ENCODE measurements around the gene RFWD3.
"Not testable (repeated sequence)": the region's sequence is repeated elsewhere in the genome, so short reads cannot be mapped to it uniquely, and the experiment has no call there.

RFWD3 gene

DNA sequence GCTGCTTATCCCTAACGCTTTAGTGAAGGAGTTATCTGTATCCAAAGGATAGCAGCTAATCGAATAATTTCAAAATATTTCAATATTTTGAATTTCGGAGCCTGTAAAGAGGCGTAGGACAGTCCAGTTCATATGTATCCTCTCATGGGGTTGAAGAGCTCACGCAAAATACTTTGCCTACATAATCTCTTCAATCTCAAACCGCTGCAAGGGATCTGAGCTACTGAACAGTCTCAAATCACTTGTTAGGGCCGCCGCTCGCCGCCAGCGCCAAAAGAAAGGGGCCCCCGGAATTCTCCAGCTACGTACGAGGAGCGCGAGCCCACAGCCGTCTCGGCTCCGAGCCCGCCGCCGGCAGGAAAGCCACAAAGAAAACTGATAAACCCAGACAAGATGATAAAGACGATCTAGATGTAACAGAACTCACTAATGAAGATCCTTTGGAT is 601 bp upstream of the RFWD3 start:
- DNase-seq (ENCODE audit: extremely low spot score, insufficient read length, low read depth) (no peak), FAIRE-seq (no peak)

DNA sequence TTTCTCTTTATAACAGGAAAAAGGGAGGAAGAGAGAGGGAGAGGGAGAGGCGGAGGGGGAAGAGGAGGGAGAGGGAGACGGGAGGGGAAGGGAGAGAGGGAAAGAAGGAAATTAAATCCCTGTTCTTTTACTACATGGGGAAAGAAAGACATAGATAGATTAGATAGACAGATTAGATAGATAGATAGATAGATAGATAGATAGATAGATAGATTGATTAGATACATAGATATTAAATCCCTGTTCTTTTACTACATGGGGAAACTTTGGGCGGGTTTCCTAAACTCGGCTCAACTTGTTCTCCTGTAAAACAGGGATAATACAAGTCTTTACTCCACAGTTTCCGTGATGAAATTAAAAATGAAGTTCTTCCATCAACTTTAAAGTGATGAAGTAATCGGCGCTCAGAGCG is 661 bp downstream of the RFWD3 start:
- DNase-seq (ENCODE audit: extremely low spot score, insufficient read length, low read depth) (no peak), FAIRE-seq (no peak)

DNA sequence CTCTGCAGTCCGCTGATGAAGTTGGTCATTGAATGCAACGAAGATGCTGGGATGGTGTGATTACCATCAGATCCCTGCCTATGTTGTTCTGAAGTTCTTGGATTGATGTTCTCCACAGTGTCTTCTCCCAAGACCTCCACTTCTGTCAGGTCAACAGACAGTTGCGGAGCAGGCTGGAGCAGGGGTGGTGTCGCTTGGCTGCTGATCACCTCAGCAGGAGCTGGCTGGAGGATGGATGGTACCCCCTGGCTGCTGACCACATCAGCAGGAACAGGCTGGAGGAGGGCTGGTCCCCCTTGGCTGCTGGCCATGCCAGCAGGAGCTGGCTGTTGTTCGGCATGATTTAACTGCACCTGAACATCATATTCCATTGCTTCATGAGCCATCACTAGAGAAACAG is 5.6 kb downstream of the RFWD3 start:
- FAIRE-seq (no peak), DNase-seq (ENCODE audit: extremely low spot score, insufficient read length, low read depth) (no peak)

DNA sequence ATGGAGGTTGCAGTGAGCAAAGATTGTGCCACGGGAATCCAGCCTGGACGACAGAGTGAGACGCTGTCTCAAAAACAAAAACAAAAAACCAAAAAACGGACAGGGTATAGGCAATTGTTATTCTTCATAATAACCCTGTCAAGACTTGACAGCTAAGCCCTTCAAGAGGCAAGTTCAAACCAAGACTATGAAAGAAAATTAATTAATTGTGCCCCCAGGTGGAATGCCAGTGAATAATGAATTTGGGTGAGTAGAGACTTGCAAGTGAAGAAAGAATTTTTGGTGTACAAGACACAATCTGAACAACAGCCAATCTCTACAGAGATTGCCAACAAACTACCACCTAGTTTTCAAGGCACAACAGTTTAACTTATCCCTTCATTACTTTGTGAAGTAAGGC is 6.3 kb downstream of the RFWD3 start:
- DNase-seq (ENCODE audit: extremely low spot score, insufficient read length, low read depth) (no peak), FAIRE-seq (no peak)

DNA sequence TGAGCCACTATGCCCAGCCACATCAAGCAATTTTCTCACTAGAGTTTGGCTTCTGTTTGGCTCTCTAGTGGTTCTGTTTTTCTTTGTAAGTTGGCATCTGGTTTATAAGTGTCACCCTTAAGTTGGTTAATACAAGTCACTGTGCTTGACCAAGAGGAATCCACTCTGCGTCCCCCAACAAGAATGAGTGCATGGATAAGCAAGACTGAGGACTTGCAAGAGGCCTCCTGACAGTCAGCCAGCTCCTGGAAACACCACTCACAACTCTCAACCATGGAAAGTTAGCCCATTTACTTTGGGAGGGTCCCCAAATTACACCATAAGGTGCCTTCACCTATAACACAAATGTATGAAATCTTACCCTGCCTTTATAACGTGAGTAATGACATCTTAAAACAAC is 7.6 kb downstream of the RFWD3 start:
- DNase-seq (ENCODE audit: extremely low spot score, insufficient read length, low read depth) (no peak), FAIRE-seq (no peak)

DNA sequence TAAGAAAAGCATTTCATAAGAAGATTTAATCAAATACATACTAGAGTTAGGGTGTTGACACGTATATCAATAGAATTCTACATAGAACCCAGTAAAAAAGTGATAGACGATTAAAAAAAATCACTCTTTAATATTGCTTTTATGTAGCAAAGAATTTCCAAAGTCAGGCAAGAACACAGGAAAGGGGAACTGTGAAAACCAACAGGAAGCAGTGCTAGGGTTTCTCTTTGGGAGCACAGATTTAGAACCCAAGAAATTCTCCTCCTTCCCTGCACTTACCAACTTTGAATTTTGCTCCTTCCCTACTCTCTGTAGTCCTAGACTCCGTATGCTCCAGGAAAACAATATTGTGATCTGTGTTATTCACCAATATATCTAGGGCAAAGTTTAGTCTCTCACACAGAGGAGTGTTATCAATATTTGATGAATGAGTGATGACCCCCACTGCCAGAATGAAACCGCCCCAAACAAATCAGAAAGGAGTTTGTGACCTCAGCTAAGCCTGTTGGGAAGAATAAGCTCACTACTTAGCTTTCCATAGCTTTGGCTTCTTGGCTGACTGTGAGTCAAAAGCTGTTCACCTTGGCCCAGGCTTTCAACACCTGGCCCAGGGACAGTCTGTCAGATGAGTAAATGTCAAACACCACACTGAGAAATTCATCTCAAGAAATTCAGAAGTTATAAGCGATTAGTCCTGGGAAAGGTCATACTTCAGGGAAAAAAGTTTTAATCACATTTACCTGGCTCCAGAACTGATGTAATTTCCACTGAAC is 8.6 kb downstream of the RFWD3 start:
- FAIRE-seq = no peak
- DNase-seq (ENCODE audit: extremely low spot score, insufficient read length, low read depth) = no peak

DNA sequence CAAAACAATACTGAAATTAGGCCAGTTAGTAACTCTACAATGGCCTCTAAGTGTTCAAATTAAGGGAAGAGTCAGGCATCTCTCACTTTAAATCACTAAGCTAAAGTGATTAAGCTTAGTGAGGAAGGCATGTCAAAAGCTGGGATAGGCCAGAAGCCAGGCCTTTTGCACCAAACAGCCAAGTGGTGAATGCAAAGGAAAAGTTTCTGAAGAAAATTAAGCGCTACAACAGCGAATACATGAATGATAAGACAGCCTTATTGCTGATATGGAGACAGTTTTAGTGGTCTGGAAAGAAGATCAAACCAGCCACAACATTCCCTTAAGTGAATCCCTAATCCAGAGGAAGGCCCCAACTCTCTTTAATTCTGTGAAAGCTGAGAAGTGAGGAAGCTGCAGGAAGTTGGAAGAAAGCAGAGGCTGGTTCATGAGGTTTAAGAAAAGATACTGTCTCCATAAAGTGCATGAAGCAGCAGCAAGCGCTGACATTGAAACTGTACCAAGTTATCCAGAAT is 12.1 kb downstream of the RFWD3 start:
- DNase-seq (ENCODE audit: extremely low spot score, insufficient read length, low read depth) = no peak
- FAIRE-seq = no peak

DNA sequence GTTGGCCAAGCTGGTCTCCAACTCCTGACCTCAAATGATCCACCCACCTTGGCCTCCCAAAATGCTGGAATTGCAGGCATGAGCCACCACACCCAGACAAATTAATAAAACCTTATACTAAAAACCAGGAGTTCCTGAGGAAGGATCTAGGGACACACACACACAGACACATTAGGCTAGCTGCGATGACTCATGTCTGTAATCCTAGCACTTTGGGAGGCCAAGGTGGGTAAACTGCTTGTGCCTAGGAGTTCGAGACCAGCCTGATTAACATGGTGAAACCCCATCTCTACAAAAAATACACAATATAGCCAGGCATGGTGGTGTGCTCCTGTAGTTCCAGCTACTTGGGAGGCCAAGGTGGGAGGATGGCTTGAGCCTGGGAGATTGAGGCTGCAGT is 13.8 kb downstream of the RFWD3 start:
- FAIRE-seq; DNase-seq (ENCODE audit: extremely low spot score, insufficient read length, low read depth): not testable (repeated sequence)

DNA sequence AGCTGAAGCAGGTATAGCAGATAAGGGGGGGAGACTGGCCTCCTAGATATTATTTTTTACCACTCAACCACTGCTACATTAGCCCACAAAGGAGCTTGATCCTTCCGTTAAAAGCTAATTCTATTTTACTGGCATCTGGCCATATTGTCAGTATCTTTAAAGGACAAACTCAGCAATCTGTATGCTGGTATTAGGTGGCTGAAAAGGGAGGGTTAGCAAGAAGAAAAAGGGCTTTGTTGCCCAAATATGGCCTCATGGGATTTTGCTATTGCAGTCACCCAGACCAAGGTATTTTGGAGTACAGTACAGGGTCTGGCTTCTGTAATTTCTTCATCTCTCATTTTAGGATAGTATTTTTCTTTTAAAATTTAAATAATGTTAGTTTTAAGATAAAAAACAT is 14.4 kb downstream of the RFWD3 start:
- FAIRE-seq (no peak), DNase-seq (ENCODE audit: extremely low spot score, insufficient read length, low read depth) (no peak)

DNA sequence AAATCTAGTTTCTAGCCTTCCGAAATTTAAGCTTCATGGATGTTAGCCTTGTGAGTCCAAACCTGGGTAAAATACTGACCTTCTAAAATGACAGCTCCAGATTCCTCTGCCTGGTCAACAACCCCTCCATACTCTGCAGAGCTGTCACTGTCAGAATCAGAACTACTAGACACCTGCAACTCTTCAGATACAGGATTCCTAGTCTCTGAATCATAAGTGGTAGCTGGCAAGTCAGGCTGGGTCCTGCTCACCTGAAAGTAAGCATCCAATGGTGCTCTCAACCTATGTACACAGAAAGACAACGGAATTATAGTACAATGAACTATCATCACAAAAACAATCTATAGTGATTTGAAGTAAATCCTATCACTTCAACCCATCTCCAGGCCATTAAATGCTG is 14.8 kb downstream of the RFWD3 start:
- DNase-seq (ENCODE audit: extremely low spot score, insufficient read length, low read depth) (no peak), FAIRE-seq (no peak)

DNA sequence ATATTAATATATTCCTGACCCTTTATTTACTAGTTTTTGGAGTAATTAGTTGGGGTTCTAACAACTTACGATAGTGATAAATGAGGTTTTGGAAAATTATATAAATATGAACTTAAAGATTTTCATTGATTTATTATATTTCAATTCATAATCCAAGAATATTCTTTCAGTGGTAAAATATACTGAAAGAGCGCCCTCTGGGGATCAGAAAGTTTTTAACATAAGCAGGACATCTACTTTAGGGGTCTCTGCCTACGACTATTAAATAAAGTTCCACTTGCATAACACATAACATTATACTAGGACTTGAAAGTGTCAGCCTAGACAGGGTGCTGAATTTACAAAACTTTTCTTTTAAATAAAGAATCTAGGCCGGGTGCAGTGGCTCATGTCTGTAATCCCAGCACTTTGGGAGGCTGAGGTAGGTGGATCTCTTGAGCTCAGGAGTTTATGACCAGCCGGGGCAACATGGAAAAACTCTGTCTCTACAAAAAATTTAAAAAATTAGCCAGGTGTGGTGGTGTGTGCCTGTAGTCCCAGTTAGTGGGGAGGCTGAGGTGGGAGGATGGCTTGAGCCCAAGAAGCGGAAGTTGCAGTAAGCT is 15.6 kb downstream of the RFWD3 start:
- FAIRE-seq (no peak), DNase-seq (ENCODE audit: extremely low spot score, insufficient read length, low read depth) (no peak)

DNA sequence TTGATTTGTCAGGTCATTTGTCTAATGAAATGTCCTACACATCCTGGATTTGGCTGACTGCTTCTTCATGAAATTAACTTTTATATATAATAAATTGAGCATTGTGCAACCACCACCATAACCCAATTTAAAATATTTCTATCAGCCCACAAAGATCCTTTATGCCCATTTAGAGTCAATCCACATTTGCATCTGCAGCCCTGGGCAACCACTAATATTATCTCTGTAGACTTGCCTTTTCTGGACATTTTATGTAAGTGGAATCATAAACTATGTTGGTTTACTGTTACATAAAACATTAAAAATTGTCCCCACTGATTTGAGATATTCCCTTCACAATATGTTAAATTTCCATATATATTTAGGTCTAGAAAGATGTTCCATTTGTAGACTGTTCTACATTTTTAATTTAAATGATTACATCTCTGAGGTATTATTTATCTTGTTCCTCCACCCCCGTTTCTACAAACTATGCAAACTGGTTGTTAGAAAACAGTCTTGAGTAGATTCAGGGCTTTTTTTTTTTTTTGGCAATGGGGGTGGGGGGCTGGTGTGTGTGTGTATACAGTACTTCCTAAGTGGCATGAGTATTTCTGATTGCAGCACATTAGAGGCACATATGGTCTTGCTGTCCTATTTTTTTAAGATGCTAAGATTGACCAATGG is 16.7 kb downstream of the RFWD3 start:
- DNase-seq (ENCODE audit: extremely low spot score, insufficient read length, low read depth) (no peak), FAIRE-seq (no peak)

DNA sequence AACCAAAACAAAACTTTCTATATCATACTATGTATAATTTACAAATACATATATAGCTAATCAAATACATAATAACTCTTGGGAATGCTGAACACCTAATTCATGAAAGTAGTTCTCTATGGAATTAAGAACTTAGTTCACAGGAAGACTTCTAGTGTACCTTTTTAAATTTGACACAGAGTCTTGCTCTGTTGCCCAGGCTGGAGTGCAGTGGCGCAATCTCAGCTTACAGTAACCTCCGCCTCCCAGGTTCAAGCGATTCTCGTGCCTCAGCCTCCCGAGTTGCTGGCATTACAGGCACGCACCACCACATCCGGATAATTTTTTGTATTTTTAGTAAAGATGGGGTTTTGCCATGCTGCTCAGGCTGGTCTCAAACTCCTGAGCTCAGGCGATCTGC is 24.7 kb downstream of the RFWD3 start:
- DNase-seq (ENCODE audit: extremely low spot score, insufficient read length, low read depth) = no peak

DNA sequence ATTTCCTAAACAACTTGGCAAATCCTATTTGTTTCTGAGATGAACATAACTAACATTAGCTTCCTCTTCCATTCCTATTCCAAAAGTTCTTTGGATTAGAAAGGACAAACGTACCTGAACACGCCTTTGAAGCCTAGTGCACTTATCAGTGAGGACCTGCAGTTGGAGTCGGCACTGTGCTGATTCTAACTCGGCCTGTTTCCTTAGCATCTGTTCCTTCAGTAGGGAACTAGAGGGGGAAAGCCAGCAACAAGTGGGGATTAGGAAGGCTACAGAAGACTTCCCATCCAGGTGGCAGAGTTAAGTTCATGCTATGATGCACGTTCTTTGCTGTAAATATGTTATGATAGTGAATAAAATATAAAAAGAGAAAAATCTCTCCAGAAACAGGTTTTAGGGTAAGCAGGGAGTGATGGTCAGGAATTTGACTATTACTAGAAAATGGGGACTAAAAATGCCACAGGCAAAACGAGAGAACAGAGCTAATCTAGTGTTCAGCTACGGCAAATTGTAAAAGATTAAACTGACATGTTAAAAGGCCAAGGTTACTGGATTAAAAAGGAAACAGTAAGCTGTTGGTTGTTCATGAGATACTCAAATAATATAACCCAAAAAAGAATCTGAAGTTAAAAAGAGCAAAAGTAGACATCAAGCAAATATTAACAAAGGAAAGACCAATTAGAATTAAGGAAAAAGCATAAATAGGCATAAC is 28.8 kb downstream of the RFWD3 start:
- DNase-seq (ENCODE audit: extremely low spot score, insufficient read length, low read depth) = no peak
- FAIRE-seq = no peak

More for the DNA sequence above, 24.7 kb downstream of the RFWD3 start:
- FAIRE-seq = no peak

DNA sequence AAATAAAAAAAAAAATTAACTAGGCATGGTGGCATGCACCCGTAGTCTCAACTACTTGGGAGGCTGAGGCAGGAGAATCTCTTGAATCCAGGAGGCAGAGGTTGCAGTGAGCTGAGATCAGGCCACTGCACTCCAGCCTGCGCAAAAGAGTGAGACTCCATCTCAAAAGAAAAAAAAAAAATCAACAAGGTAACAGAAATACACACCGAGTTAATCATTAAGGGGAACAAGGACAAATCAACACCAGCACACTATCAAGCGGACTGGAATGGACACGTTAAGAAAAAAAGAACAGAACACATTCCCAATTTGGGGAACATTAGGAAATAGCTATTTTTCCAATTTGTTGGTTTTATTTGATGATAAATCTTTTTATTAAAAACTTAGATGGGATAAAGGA is 31.4 kb downstream of the RFWD3 start:
- no peak for FAIRE-seq

DNA sequence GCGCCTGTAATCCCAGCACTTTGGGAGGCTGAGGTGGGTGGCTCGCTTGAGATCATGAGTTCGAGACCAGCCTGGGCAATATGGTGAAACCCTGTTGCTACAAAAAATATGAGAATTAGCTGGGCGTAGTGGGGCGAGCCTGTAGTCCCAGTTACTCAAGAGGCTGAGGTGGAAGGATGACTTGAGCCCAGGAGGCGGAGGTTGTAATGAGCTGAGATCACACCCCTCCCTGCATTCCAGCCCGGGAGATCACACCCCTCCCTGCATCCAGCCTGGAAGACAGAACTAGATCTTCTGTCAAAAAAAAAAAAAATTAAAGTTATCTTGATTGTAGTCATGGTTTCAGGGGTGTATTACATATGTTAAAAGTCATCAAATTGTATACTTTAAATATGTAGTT is 33.0 kb downstream of the RFWD3 start:
- DNase-seq (ENCODE audit: extremely low spot score, insufficient read length, low read depth) (no peak), FAIRE-seq (no peak)

More for the DNA sequence above, 31.4 kb downstream of the RFWD3 start:
- no peak for DNase-seq (ENCODE audit: extremely low spot score, insufficient read length, low read depth)

DNA sequence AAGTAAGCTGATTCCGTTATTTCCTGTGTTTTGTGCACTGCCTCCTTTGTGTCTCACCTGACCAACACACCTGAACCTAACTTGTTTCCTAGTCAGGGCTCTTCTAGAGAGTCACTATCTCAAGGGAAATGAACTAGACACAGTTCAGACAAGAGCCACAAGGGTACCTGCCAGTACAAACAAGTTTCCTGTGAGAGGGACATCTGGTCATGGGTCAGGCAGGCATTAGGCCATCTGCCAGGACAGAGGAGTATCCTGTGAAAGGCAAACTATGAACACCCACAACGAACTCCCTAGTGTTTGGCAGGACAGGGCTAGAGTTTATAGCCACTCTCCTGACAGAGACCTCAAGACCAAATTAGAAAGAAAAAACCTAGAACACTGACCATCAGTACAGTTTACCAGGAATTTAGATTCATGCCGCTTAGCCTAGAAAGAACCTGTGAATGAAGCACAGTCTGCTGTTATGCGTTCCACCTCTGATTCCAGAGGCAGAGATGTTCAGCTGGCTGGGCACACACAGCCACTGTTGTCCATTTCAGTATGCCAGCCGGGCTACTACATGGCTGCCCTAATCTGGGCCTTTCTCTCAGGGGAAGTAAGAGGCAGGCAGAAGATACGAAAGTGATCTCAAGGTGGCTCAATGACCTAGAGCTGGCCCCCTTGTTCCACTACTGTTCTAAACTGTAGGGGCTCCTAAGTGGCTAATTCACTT is 39.0 kb downstream of the RFWD3 start:
- no peak for FAIRE-seq
- DNase-seq (ENCODE audit: extremely low spot score, insufficient read length, low read depth) = no peak

DNA sequence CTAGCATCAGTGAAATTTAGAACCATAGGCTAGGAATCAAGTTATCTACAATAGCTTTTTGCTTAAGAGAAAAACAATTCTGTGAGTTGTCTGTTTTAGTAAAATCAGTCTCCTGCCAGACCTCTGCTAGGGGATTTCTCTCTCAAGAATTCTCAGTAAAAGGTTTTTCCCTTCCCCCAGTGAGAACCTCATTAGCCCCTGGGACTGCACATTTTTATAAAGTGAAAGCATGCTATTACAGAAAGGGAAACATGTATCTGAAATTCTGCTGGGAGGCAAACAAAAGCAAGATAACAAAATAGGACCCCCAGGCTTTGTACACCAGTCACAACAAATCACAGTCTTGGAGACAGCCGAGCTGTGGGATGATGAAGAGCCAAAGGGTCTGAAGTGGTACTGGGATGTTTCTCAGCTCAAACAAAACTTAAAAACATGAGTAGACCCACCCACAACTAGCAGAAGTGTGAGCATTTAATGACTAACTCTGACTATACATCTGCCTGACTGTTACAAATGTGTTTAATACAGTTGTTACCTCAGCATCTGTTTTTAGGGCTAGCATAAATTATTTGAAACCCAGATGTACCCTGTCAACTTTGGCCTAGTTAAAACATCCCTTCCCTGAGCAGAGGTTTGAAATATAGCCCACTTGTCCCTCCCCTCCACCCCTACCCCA is 39.8 kb downstream of the RFWD3 start:
- DNase-seq (ENCODE audit: extremely low spot score, insufficient read length, low read depth) (no peak), FAIRE-seq (no peak)

Measured in GM18507 (cell line).